HepG2 (cell line): Measurements from ENCODE around the gene NADK2. TPM values are rescaled to one million over a fixed set of nuclear protein-coding genes. Genes with fewer than 3 reads are reported as not detected.
A peak's percentile ranks its signal among the peaks of the same experiment; 100 is the strongest.

Experiments used
- BCL3 ChIP-seq: sonication (generic); formaldehyde crosslinking; IDR thresholded peaks from 2 replicates; pipeline ENCODE4 v1.5.1; 2020; ENCODE audit warnings: mild to moderate bottlenecking, missing genetic modification reagents, moderate library complexity
- CCDC6 ChIP-seq: sonication (generic); formaldehyde crosslinking; IDR thresholded peaks from 2 replicates; pipeline ENCODE4 v1.8.1; 2022; ENCODE audit warnings: mild to moderate bottlenecking, missing genetic modification reagents, moderate library complexity
- CEBPG ChIP-seq: IDR thresholded peaks from 2 replicates; pipeline ENCODE4 v1.6.1; 2016
- DNMT1 ChIP-seq: sonication (generic); formaldehyde crosslinking; IDR thresholded peaks from 2 replicates; pipeline ENCODE4 v1.5.1; 2020; ENCODE audit warnings: mild to moderate bottlenecking, missing genetic modification reagents
- ELF1 ChIP-seq: sonication (generic); formaldehyde crosslinking; IDR thresholded peaks from 2 replicates; pipeline ENCODE4 v1.4.0; 2020; ENCODE audit warnings: missing genetic modification reagents
- IRF9 ChIP-seq: sonication (generic); formaldehyde crosslinking; IDR thresholded peaks from 2 replicates; pipeline ENCODE4 v1.8.0; 2022; ENCODE audit warnings: missing genetic modification reagents, mild to moderate bottlenecking, borderline replicate concordance
- JARID2 ChIP-seq: sonication (generic); formaldehyde crosslinking; IDR thresholded peaks from 2 replicates; pipeline ENCODE4 v1.8.1; 2023; ENCODE audit warnings: missing genetic modification reagents, inconsistent platforms; ENCODE audit not compliant: insufficient replicate concordance
- KDM2A ChIP-seq: sonication (generic); formaldehyde crosslinking; IDR thresholded peaks from 2 replicates; pipeline ENCODE4 v1.4.0; 2020; ENCODE audit warnings: low read depth, missing genetic modification reagents, borderline replicate concordance
- MED1 ChIP-seq: sonication (generic); formaldehyde crosslinking; IDR thresholded peaks from 2 replicates; pipeline ENCODE4 v1.4.0; 2020; ENCODE audit warnings: missing genetic modification reagents
- MLLT10 ChIP-seq: sonication (generic); formaldehyde crosslinking; IDR thresholded peaks from 2 replicates; pipeline ENCODE4 v1.4.0; 2020; ENCODE audit warnings: missing genetic modification reagents
- MTF1 ChIP-seq: sonication (generic); formaldehyde crosslinking; IDR thresholded peaks from 2 replicates; pipeline ENCODE4 v1.5.0; 2020; ENCODE audit warnings: missing genetic modification reagents
- MYC ChIP-seq: sonication (generic); formaldehyde crosslinking; IDR thresholded peaks from 2 replicates; pipeline ENCODE4 v1.9.0; 2021; ENCODE audit warnings: missing genetic modification reagents, borderline replicate concordance
- PRMT3 ChIP-seq: sonication (generic); formaldehyde crosslinking; IDR thresholded peaks from 2 replicates; pipeline ENCODE4 v1.8.1; 2022; ENCODE audit warnings: low read depth, mild to moderate bottlenecking, moderate library complexity, missing genetic modification reagents, borderline replicate concordance
- SP2 ChIP-seq: sonication (generic); formaldehyde crosslinking; IDR thresholded peaks from 2 replicates; pipeline ENCODE4 v1.5.1; 2020; ENCODE audit warnings: mild to moderate bottlenecking, missing genetic modification reagents
- TBX2 ChIP-seq: sonication (generic); formaldehyde crosslinking; IDR thresholded peaks from 2 replicates; pipeline ENCODE4 v1.5.0; 2020; ENCODE audit warnings: missing genetic modification reagents, mild to moderate bottlenecking, borderline replicate concordance
- TRAFD1 ChIP-seq: sonication (generic); formaldehyde crosslinking; IDR thresholded peaks from 2 replicates; pipeline ENCODE4 v1.5.1; 2020; ENCODE audit warnings: missing genetic modification reagents, mild to moderate bottlenecking, borderline replicate concordance
- ZBTB2 ChIP-seq: sonication (generic); formaldehyde crosslinking; IDR thresholded peaks from 2 replicates; pipeline ENCODE4 v1.8.0; 2022; ENCODE audit warnings: low read depth, missing genetic modification reagents
- ZNF264 ChIP-seq: sonication (generic); formaldehyde crosslinking; IDR thresholded peaks from 2 replicates; pipeline ENCODE4 v1.4.0; 2020; ENCODE audit warnings: missing genetic modification reagents
- ZNF816 ChIP-seq: sonication (generic); formaldehyde crosslinking; IDR thresholded peaks from 2 replicates; pipeline ENCODE4 v1.8.0; 2022; ENCODE audit warnings: missing genetic modification reagents, mild to moderate bottlenecking, borderline replicate concordance
- ZSCAN21 ChIP-seq: sonication (generic); formaldehyde crosslinking; IDR thresholded peaks from 2 replicates; pipeline ENCODE4 v1.8.0; 2022; ENCODE audit warnings: mild to moderate bottlenecking, missing genetic modification reagents, moderate library complexity, borderline replicate concordance
- polyA plus RNA-seq, 8 experiments: library from polyadenylated mRNA; depleted of rRNA in 3 of 8; stranded (reverse) in 7 of 8; unstranded in 1 of 8; fragments of >200 nt; fragmentation: Illumina TruSeq in 4 of 8; extraction: Trizol in 4 of 8; gene quantifications; 2 replicates each; pipeline versions ENCODE4 v1.2.1 to v1.2.3, GENCODE V29; 2011 to 2016; ENCODE audit warnings: low read depth in 4 of 8, missing spikeins in 1 of 8, mixed read lengths in 1 of 8; ENCODE audit not compliant: insufficient read depth in 1 of 8
- total RNA-seq, 5 experiments: library from RNA; depleted of rRNA; stranded (reverse); fragments of >200 nt; fragmentation: Illumina TruSeq; extraction: Trizol; gene quantifications; 2 replicates each; pipeline ENCODE4 v1.2.3, GENCODE V29; 2016; ENCODE audit warnings: low read depth in 1 of 5
- TF ChIP-seq, protein P1 (sequence below): sonication (generic); formaldehyde crosslinking; IDR thresholded peaks from 2 replicates; pipeline ENCODE4 v1.5.1; 2020; ENCODE audit warnings: missing genetic modification reagents, mild to moderate bottlenecking, borderline replicate concordance
- TF ChIP-seq, protein P2 (sequence below): sonication (generic); formaldehyde crosslinking; IDR thresholded peaks from 2 replicates; pipeline ENCODE4 v1.4.0; 2020; ENCODE audit warnings: mild to moderate bottlenecking, missing genetic modification reagents

The NADK2 gene
- total and polyA plus RNA-seq, 2 of the 13 experiments (the other 11 are each of a cell fraction or from before 2014, with no cell fraction given) = 13.9 to 71.4 TPM

DNA sequence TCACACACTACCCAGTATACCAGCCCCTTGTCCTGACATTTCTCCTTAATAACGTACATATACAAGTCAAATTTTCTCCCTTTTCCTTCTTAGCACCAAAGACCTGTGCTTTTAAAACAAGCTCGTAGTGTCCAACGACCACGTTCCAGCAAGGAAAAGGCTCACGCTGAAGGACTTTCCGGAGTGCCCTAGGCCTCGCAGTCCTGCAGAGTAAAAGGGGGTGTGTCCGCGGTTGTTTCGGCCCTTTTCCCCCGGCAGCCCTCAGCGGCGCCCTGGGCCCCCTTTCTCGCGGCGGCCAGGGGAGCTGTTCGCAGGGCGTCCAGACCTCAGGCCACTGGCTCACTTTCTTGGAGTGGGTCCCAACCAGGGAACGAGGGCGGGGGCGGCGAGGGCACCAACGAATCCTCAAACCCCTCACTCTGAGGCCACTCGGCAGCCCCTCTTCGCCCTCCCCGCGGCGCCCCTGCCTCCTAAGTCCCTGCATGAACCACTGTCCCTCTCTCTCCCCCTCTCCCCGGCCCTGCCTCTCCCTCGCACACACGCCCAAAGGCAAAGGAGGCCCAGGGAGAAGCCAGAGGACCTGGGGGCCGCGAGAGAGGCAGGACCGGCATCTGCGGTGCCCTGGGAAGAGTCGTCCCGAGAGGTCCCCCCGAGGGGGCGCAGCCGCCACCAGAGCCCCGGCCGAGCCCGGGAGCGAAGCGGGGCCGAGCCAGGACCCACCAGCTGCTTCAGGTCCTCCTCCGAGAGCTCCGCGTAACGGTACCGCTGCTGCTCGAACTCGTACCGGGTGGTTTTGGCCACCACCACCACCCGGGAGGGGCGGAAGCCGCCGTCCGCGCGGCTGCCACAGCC lies 720 bp downstream of the NADK2 start (continued):
- TF ChIP-seq TBX2 (peak; percentile 51; the same call in 1 of the 2 replicates), BCL3 (CRISPR knock-in tag) (no peak), ELF1 (no peak), ZSCAN21 (CRISPR knock-in tag) (no peak), PRMT3 (CRISPR knock-in tag) (no peak), JARID2 (CRISPR knock-in tag) (peak; percentile 72), ZNF264 (0 out of 2 replicates have a peak, but pooled peaks have one; percentile 13), MLLT10 (CRISPR knock-in tag) (no peak), TRAFD1 (CRISPR knock-in tag) (no peak), ZBTB2 (no peak), MED1 (CRISPR knock-in tag) (no peak), IRF9 (CRISPR knock-in tag) (no peak; the same call in 1 of the 2 replicates), CEBPG (CRISPR knock-in tag) (no peak), SP2 (no peak), DNMT1 (CRISPR knock-in tag) (no peak), KDM2A (peak; percentile 73; the same call in 1 of the 2 replicates), ZNF816 (CRISPR knock-in tag) (no peak), MTF1 (CRISPR knock-in tag) (no peak), CCDC6 (CRISPR knock-in tag) (no peak), MYC (no peak)
- TF ChIP-seq, protein P1, sequence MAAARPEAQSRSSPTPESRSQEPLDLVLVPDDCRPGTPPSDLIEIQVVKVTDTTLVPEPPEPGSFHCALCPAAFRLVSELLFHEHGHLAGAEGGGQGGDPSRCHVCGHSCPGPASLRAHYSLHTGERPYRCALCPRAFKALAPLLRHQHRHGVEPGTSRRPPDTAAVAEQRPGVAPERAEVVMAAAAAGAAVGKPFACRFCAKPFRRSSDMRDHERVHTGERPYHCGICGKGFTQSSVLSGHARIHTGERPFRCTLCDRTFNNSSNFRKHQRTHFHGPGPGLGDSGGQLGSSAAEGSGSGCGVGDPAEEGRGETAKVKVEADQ = 0 out of 2 replicates have a peak, but pooled peaks have one; percentile 52
- TF ChIP-seq, protein P2, sequence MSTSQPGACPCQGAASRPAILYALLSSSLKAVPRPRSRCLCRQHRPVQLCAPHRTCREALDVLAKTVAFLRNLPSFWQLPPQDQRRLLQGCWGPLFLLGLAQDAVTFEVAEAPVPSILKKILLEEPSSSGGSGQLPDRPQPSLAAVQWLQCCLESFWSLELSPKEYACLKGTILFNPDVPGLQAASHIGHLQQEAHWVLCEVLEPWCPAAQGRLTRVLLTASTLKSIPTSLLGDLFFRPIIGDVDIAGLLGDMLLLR (CRISPR knock-in tag) = peak; percentile 46; the same call in 1 of the 2 replicates
